Left ventricle myocardium superior (tissue), 1 donor: ENCODE measurements around the gene CAPN14. TPM values are rescaled to one million over a fixed set of nuclear protein-coding genes. Genes with fewer than 3 reads are reported as not detected.
"Not testable (repeated sequence)": the region's sequence is repeated elsewhere in the genome, so short reads cannot be mapped to it uniquely, and the experiment has no call there.

Experiments
- ATAC-seq: fragments of 200-7000 bp; cut with Tn5 transposase; one replicate; pipeline ENCODE4 v1.9.1; 2020; ENCODE audit warnings: mild to moderate bottlenecking, moderate library complexity
- DNase-seq: peaks from one replicate; pipeline ENCODE4 v3.0.0-alpha.2; 2020
- intact Hi-C: fragments of 100-400 bp; cut with micrococcal nuclease; formaldehyde crosslinking; loops from one replicate; pipeline ENCODE4 v1.11.0; 2022
- total RNA-seq: library from RNA; stranded (reverse); fragmentation: NEBNext Ultra II Directional; extraction: Animal tissue kit (Norgen Biotek cat#: 25700); gene quantifications from one replicate; pipeline ENCODE4 v1.2.1, GENCODE V29; 2021
- donor health status: DM: no; HTN: yes; CAD: no; lungs with severe emphysema.

Gene CAPN14
- total RNA-seq, 1 donor from 2014 or later, result 0.42 TPM

GRCh38 chr2:31204783-31205182 is 12.5 kb downstream of the CAPN14 start:
- no peak for ATAC-seq
- intact Hi-C loops, result no loop called here
- DNase-seq, result no peak

GRCh38 chr2:31203916-31204315 is 13.4 kb downstream of the CAPN14 start:
- DNase-seq, result no peak
- peak; percentile 63 for ATAC-seq
- intact Hi-C loops, result no loop called here

- DNase-seq (no peak), ATAC-seq (peak; percentile 53)
- intact Hi-C loops, result no loop called here
Observed at GRCh38 chr2:31202833-31203232, 14.5 kb downstream of the CAPN14 start.

GRCh38 chr2:31202041-31202440 is 15.3 kb downstream of the CAPN14 start:
- ATAC-seq, result peak; percentile 67
- intact Hi-C loops, result no loop called here
- no peak for DNase-seq

- intact Hi-C loops, result no loop called here
- no peak for ATAC-seq
Observed at GRCh38 chr2:31200972-31201371, 16.3 kb downstream of the CAPN14 start.

GRCh38 chr2:31199206-31199605 is 18.1 kb downstream of the CAPN14 start:
- intact Hi-C loops, result no loop called here
- no peak for ATAC-seq

More at GRCh38 chr2:31200972-31201371, 16.3 kb downstream of the CAPN14 start:
- DNase-seq, result no peak

GRCh38 chr2:31197669-31198068 is 19.6 kb downstream of the CAPN14 start:
- ATAC-seq (no peak), DNase-seq (no peak)
- intact Hi-C loops, result no loop called here

More at GRCh38 chr2:31199206-31199605, 18.1 kb downstream of the CAPN14 start:
- no peak for DNase-seq

GRCh38 chr2:31197166-31197565 is 20.1 kb downstream of the CAPN14 start:
- no peak for ATAC-seq
- intact Hi-C loops, result no loop called here
- DNase-seq, result no peak

- ATAC-seq (no peak), DNase-seq (no peak)
- intact Hi-C loops, result no loop called here
Observed at GRCh38 chr2:31196622-31197021, 20.7 kb downstream of the CAPN14 start.

GRCh38 chr2:31193806-31194205 is 23.5 kb downstream of the CAPN14 start:
- intact Hi-C loops, result no loop called here

GRCh38 chr2:31192851-31193392 is 24.4 kb downstream of the CAPN14 start:
- no peak for ATAC-seq
- intact Hi-C loops, result no loop called here

More at GRCh38 chr2:31193806-31194205, 23.5 kb downstream of the CAPN14 start:
- no peak for ATAC-seq
- DNase-seq, result no peak

GRCh38 chr2:31192396-31192795 is 24.9 kb downstream of the CAPN14 start:
- ATAC-seq, result no peak

More at GRCh38 chr2:31192851-31193392, 24.4 kb downstream of the CAPN14 start:
- no peak for DNase-seq

GRCh38 chr2:31191931-31192330 is 25.4 kb downstream of the CAPN14 start:
- no peak for ATAC-seq
- DNase-seq, result no peak
- intact Hi-C loops, result no loop called here

More at GRCh38 chr2:31192396-31192795, 24.9 kb downstream of the CAPN14 start:
- no peak for DNase-seq
- intact Hi-C loops, result no loop called here

GRCh38 chr2:31190188-31190587 is 27.1 kb downstream of the CAPN14 start:
- no peak for ATAC-seq
- DNase-seq, result no peak
- intact Hi-C loops, result no loop called here

- ATAC-seq (no peak), DNase-seq (no peak)
- intact Hi-C loops, result no loop called here
Observed at GRCh38 chr2:31189141-31189540, 28.2 kb downstream of the CAPN14 start.

GRCh38 chr2:31188131-31188530 is 29.2 kb downstream of the CAPN14 start:
- ATAC-seq (no peak), DNase-seq (no peak)
- intact Hi-C loops, result no loop called here

GRCh38 chr2:31187166-31187565 is 30.1 kb downstream of the CAPN14 start:
- intact Hi-C loops, result no loop called here
- ATAC-seq (no peak), DNase-seq (no peak)

GRCh38 chr2:31183973-31184372 is 33.3 kb downstream of the CAPN14 start:
- DNase-seq, intact Hi-C loops, ATAC-seq: not testable (repeated sequence)

- no peak for DNase-seq
- intact Hi-C loops, result no loop called here
- no peak for ATAC-seq
Observed at GRCh38 chr2:31176742-31177141, 40.6 kb downstream of the CAPN14 start.

- DNase-seq, result no peak
- intact Hi-C loops, result loop anchor here (5.0 kb wide), 1 partner anchor 459 kb away; no protein-coding TSS in a partner anchor
- no peak for ATAC-seq
Observed at GRCh38 chr2:31171142-31171541, 46.2 kb downstream of the CAPN14 start.

- intact Hi-C loops, result loop anchor here (5.0 kb wide), 1 partner anchor 458 kb away; no protein-coding TSS in a partner anchor
- ATAC-seq (peak; percentile 90), DNase-seq (peak; percentile 62)
Observed at GRCh38 chr2:31170071-31170698, 47.1 kb downstream of the CAPN14 start.
